Stimulated activated CD8-positive, alpha-beta memory T cell treated with anti-CD3 and anti-CD28 coated beads, Interleukin-12 subunit alpha, Interleukin-12 subunit beta, amount 100 ng/mL, for 4 hours (primary cell): Measurements from ENCODE around the gene TRPV5.

Experiments
- DNase-seq: peaks from one replicate; pipeline ENCODE4 v3.0.0-alpha.2; 2020; ENCODE audit warnings: low read depth

The TRPV5 gene

DNA sequence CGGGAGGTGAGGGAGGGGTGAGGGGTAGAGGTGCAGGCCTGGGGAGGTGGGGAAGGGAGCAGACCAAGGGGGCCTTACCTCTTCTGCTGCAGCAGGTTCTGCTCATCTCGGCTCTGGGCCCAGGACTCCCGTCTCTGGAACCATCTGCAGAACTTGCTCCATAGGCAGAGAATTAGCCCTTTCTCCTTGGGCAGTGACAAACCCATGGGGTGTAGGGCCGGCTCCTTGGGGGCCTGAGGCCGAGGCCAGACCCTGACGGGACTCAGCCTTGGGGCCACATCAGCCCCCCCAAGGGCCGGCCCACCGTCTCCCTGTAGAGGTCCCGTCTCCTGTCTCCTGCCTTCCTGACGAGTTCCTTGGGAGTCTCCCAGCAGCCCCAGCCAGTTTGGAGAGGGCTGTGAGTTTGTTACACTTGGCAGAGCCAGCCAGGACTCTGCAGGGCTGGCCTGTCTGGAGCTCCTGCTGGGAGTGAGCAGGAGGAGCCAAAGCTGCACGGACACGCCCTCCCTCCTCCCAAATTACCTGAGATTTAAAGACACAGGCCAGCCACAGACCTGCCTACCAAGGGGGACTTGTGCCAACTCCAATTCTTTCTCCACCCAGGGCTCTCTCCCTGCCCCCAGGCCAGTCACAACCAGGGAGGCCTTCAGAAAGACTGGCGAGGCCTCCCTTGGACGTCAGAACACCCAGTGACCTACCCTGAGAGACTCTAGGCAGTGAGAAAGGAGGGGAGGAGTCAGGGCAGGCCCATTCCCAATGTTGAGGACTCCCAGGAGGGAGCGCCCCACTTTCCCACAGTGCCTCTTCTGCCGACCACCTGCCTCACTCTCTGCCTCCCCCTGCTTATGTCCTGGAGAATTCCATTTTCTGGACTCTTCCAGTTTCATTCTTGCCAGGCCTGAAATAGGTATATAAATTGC, 48.0 kb downstream of the TRPV5 start, which contains the start of gene TRPV6:
Gene TRPV6, minus strand, starts transcription at position 435 of the 920 bp plus-strand sequence.
- no peak for DNase-seq

DNA sequence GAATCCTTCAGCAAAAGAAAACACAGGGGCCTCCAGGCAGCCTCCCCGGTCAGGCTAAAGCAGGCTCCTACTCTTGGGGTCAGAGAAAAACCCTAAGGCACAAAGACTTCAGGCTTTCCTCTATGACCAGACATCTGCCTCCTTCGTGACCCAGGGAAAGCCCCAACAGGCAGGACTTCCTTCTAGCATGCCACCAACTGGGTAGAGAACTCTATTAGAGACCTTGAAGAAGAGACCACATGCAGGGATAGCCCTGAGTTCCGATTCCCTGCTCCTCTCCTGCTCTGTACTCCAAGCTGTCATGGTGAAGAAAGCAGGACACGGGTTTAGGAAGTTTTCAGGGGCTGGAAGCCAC, 49.3 kb downstream of the TRPV5 start:
- no peak for DNase-seq

DNA sequence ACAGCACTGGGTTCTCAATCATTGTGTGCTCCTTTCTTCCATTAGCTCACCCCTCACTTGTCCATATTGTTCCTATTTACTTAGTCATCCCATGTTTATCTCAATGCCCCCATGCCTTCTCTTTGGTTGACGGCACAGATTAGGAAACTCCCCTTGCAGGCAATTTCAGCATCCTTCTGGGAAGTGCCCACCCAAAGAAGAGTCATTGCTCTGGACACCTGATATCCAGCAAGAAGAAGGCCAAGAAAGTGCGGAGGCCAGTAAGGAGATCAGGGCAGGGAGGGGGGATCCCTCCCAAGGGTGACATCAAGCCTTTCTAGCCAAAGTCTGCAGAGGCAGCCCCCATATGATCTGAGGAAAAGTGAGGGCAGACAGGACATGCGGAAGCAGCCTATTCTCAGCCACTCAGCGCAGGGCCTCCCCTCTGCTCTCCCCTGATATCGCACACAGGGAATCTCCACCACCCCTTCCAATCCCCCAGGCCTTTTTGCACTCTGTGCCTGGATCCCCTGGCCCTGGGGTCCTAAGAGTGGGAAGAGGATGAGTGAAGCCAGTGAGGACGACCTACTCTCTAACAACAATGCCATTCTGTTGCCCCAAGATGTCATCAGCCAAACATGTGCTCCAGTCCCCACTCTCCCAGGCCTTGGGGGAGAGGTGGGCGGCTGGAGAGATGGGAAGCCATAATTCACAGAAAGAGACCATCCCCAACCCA, 49.8 kb downstream of the TRPV5 start:
- no peak for DNase-seq

GRCh38 chr7:142883145-142883544, 50.4 kb downstream of the TRPV5 start:
- DNase-seq, result no peak

DNA sequence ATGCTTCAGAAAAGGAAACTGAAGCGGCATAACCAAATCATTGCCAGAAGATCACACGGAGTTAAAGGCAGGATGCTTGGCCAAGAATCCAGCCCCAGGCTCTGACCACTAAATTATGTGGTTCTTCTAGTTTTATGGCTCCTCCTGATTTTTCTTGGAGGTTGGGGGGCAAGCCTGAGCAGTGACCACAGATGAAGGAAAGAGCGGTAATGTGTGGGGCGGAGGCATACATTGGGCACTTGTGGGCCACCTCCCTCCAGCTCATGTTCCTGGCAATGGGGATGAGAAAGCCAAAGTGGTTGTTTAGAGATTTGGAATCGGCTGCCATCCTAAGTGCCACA, 51.2 kb downstream of the TRPV5 start:
- DNase-seq, result no peak

DNA sequence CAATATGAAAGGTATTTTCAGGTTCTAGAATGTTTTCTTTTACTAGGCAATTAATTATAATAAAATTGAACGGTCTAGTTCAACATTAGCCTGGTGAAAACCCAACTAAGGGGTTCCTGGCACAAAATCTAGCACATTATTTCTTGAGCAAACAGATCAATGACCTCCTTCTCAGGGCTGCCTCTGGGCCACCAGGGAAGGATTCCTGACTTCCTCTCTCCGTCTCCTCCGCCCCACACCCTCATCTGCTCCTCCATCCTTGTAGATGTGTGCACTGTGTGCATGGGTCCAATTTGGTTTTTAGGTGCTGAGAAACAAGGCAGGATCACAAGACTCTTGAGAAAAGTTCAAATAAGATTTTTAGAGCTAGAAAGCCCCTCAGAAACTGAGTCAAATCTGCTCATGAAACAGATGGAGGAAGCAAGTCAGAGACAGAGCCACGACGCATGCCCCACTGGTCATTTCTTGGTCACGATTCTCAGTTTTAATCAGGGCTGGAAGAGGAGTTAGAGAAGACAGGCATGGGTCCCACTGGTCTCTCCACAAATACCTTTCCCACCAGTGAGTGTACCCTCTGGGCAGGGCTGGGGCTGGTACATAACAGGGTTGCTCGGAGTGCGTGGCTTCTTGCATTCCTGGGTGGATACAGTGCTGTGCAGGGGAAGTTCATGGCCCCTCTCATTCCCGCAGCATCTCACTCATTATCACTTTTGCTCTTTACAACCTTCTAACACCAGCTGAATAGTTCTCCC, 51.8 kb downstream of the TRPV5 start:
- DNase-seq, result no peak

GRCh38 chr7:142880876-142881505, 52.6 kb downstream of the TRPV5 start:
- DNase-seq, result no peak

DNA sequence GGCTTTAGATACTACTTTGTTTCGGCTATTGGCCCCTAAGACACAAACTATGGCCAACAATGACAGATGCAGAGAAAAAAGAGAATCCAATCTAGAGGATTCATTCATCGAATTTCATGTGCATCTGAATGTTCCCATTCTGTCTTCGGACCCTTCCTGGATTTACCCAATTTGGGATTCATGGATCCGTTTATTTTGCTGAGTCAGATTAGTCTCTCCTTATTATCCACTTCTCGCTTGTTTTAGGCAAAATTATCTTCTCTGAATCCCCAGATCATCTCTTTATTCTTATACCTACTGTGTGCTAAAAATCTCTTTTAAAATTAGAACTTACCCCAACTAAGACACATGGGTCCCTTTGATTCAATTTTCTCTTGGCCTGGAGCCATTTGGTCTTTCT, 54.5 kb downstream of the TRPV5 start:
- no peak for DNase-seq

DNA sequence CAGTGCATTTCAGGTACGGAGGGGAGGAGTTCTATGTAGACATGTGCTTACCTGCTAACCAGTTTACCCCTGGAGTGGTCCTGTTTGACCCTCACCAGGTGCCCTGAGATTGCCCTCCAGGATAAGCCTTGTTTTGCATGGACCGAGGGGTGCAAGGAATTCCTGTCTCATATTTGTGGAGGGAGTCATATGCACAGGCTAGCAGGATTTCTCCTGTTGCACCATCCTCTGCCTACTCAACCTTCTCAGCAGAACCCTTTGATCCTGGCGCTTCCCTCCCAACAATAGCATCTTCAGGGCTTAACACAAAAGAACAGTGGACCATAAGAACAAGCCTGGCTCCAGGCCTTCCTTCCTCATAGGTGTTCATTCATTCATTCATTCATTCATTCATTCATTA, 55.2 kb downstream of the TRPV5 start:
- DNase-seq, result no peak

- no peak for DNase-seq
These were observed 56.3 kb downstream of the TRPV5 start for GRCh38 chr7:142876991-142877910.

GRCh38 chr7:142876236-142876960, 57.1 kb downstream of the TRPV5 start:
- no peak for DNase-seq

DNA sequence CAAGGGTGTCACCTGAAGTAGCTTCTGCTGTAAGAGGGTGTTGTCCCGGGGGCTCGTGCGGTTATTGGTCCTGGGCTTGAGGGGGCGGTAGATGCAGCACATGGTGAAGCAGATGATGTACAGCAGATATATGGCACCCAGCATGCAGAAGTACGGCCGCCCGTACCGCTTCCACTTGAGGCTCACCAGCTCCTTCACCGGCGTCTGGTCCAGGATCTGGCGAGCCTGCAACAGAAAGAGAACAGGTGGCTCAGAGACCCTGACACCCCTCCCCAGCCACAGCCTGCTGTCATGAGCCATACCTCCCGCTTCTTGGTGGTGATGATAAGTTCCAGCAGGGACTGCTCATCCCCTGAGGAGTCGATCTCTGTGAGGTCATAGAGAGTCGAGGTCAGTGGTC, 58.1 kb downstream of the TRPV5 start:
- no peak for DNase-seq

DNA sequence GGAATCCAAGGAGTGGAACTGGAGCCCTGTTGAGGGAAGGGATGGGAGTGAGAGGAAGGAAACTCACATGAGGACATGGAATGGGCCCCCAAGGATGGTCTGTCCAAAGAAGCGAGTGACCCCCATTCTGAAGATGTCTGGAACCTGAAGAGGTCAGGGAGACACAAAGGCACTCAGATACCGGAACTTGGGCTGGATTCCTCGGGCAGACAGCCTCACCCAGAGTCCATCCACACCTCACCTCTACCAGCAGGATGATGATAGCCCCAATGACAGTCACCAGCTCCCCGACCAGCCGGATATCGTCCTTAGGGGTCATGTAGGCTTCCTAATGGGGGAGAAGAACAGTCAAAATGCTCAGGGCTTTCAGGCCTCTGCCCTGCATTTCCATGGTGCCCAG, 58.7 kb downstream of the TRPV5 start:
- no peak for DNase-seq

DNA sequence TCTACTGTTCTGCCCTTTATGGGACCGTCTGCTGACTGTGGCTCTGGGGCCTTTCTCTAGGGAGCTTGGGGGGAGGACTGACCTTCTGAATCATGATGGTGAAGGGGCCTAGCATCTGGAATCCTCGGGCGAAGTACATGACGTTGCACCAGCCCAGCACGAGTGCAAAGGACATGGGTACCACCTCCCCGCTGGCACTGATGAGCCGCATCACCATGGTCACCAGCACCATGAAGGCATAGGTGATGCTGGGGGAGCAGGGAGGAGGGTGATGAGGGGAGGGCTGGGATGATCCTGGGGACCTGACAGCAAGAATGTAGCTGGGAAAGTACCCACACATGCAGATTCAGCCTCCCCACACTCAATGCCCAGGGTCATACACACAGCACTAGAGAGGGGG, 59.1 kb downstream of the TRPV5 start:
- no peak for DNase-seq

DNA sequence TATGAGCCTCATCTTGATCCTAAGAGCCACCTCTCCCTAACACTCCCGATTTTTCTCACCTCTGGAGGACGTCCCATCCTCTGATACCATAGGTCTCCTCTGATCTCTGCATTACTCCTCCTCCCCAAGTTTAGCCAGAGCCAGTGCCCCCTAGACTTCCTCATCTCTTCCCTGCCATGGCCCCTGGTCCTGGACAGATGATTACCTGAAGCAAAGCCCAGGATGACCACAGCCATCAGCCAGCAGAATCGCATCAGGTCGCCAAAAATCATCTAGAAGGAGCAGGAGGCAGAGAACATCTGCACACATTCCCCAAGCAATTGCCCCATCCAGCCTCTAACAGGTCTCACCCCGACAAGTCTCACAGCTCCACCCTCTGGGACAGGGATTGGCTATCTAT, 59.7 kb downstream of the TRPV5 start:
- DNase-seq, result no peak

DNA sequence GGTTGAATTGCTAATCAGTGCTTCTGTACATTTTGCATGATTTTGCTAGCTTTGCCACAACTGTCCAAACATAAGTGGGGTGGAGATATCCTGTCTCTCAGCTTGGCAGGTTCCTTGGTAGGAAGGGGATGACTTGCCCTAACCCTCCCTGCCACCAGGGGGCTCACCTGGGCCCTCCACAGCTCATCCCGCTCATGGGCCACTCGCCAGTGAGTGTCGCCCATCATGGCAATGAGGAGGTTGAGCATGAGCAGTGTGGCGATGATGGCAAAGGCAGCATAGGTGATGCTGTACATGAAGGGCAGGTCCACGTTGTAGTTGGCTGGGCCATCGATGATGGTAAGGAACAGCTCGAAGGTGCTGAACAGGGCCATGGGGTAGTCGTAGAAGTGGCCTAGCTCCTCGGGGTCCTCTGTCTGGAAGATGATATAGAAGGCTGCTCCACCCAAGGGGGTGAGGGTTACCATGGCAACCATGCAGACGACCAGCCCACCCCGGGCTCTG, 60.2 kb downstream of the TRPV5 start:
- DNase-seq, result no peak

GRCh38 chr7:142872106-142872675, 61.4 kb downstream of the TRPV5 start:
- DNase-seq, result no peak

GRCh38 chr7:142871260-142872105, 62.1 kb downstream of the TRPV5 start:
- no peak for DNase-seq
